H9 (cell line): ENCODE measurements around the gene DENND4A. TPM values are rescaled to one million over a fixed set of nuclear protein-coding genes. Genes with fewer than 3 reads are reported as not detected.

ENCODE experiments used
- DNase-seq: peaks from one replicate; pipeline ENCODE4 v3.0.0-alpha.2; 2017
- H2AFZ ChIP-seq: one replicate; pipeline ENCODE4 v1.6.1; 2013; ENCODE audit warnings: mild to moderate bottlenecking, low read length, control low read depth, moderate library complexity
- H2AK5ac ChIP-seq: 2 replicates; pipeline ENCODE4 v1.6.1; 2013; ENCODE audit warnings: low read length, control low read depth, mixed read lengths; ENCODE audit not compliant: insufficient read length
- H2BK120ac ChIP-seq: one replicate; pipeline ENCODE4 v1.6.1; 2013; ENCODE audit warnings: low read depth, mild to moderate bottlenecking, low read length, control low read depth, inconsistent platforms; ENCODE audit not compliant: poor library complexity, severe bottlenecking
- H2BK12ac ChIP-seq: 2 replicates; pipeline ENCODE4 v1.6.1; 2013; ENCODE audit warnings: low read length, control low read depth, mixed read lengths, low read depth; ENCODE audit not compliant: insufficient read length
- H2BK15ac ChIP-seq: 2 replicates; pipeline ENCODE4 v1.6.1; 2013; ENCODE audit warnings: low read depth, low read length, control low read depth
- H2BK20ac ChIP-seq: one replicate; pipeline ENCODE4 v1.6.1; 2013; ENCODE audit warnings: low read depth, mild to moderate bottlenecking, low read length, control low read depth, inconsistent platforms; ENCODE audit not compliant: poor library complexity, severe bottlenecking
- H2BK5ac ChIP-seq: 2 replicates; pipeline ENCODE4 v1.6.1; 2013; ENCODE audit warnings: low read length, control low read depth, mixed read lengths; ENCODE audit not compliant: insufficient read length
- H3K14ac ChIP-seq: 2 replicates; pipeline ENCODE4 v1.6.1; 2013; ENCODE audit warnings: low read length, control low read depth; ENCODE audit not compliant: insufficient read depth
- H3K18ac ChIP-seq: 2 replicates; pipeline ENCODE4 v1.6.1; 2013; ENCODE audit warnings: low read depth, mild to moderate bottlenecking, mixed read lengths, low read length, control low read depth; ENCODE audit not compliant: insufficient read length
- H3K23ac ChIP-seq: 2 replicates; pipeline ENCODE4 v1.6.1; 2013; ENCODE audit warnings: low read length, control low read depth, mixed read lengths, low read depth; ENCODE audit not compliant: insufficient read length
- H3K23me2 ChIP-seq: 2 replicates; pipeline ENCODE4 v1.6.1; 2013; ENCODE audit warnings: low read depth, mild to moderate bottlenecking, mixed read lengths, low read length, control low read depth; ENCODE audit not compliant: insufficient read length, poor library complexity, severe bottlenecking
- H3K27ac ChIP-seq: 2 replicates; pipeline ENCODE4 v1.5.1; 2013; ENCODE audit warnings: low read length, control low read depth, mixed read lengths, low read depth; ENCODE audit not compliant: insufficient read length
- H3K27me3 ChIP-seq: 2 replicates; pipeline ENCODE4 v1.6.1; 2013; ENCODE audit warnings: low read length, control low read depth, inconsistent platforms; ENCODE audit not compliant: insufficient read depth
- H3K4ac ChIP-seq: 2 replicates; pipeline ENCODE4 v1.6.1; 2013; ENCODE audit warnings: low read depth, mild to moderate bottlenecking, control low read depth, inconsistent platforms, low read length, moderate library complexity
- H3K4me1 ChIP-seq: 2 replicates; pipeline ENCODE4 v1.6.1; 2013; ENCODE audit warnings: low read length, control low read depth, inconsistent platforms; ENCODE audit not compliant: insufficient read depth
- H3K4me2 ChIP-seq: 2 replicates; pipeline ENCODE4 v1.6.1; 2013; ENCODE audit warnings: low read length, control low read depth, mixed read lengths; ENCODE audit not compliant: insufficient read length, insufficient read depth
- H3K56ac ChIP-seq: 2 replicates; pipeline ENCODE4 v1.6.1; 2013; ENCODE audit warnings: low read depth, mild to moderate bottlenecking, mixed read lengths, low read length, control low read depth; ENCODE audit not compliant: insufficient read length
- H3K79me1 ChIP-seq: 2 replicates; pipeline ENCODE4 v1.6.1; 2013; ENCODE audit warnings: low read depth, mild to moderate bottlenecking, moderate library complexity, low read length, control low read depth, inconsistent platforms; ENCODE audit not compliant: insufficient read depth, poor library complexity, severe bottlenecking
- H3K79me2 ChIP-seq: 2 replicates; pipeline ENCODE4 v1.6.1; 2013; ENCODE audit warnings: low read length, control low read depth, inconsistent platforms; ENCODE audit not compliant: insufficient read depth
- H3K9ac ChIP-seq: 2 replicates; pipeline ENCODE4 v1.6.1; 2013; ENCODE audit warnings: low read length, control low read depth, mixed read lengths; ENCODE audit not compliant: insufficient read length; ENCODE audit errors: extremely low read depth
- H3K9me3 ChIP-seq: one replicate; pipeline ENCODE4 v1.6.1; 2013; ENCODE audit warnings: low read depth, low read length, inconsistent platforms; ENCODE audit not compliant: control insufficient read depth
- H3T11ph ChIP-seq: one replicate; pipeline ENCODE4 v1.6.1; 2013; ENCODE audit warnings: mild to moderate bottlenecking, low read length, control low read depth, inconsistent platforms
- H4K20me1 ChIP-seq: one replicate; pipeline ENCODE4 v1.6.1; 2013; ENCODE audit not compliant: control insufficient read depth, insufficient read length, insufficient read depth
- H4K5ac ChIP-seq: 2 replicates; pipeline ENCODE4 v1.6.1; 2013; ENCODE audit warnings: low read depth, mild to moderate bottlenecking, mixed read lengths, low read length, control low read depth; ENCODE audit not compliant: insufficient read length
- H4K8ac ChIP-seq: replicated peaks from 2 replicates; pipeline ENCODE4 v1.6.1; 2013; ENCODE audit warnings: low read length, control low read depth, mixed read lengths, low read depth; ENCODE audit not compliant: insufficient read length
- H4K91ac ChIP-seq: 2 replicates; pipeline ENCODE4 v1.6.1; 2013; ENCODE audit warnings: low read depth, mild to moderate bottlenecking, moderate library complexity, mixed read lengths, low read length, control low read depth; ENCODE audit not compliant: insufficient read length
- H3K27ac Mint-ChIP-seq, 3 experiments: 2 replicates in 2 of 3; 3 replicates in 1 of 3; pipeline ENCODE4 v1.8.0; 2020 to 2021; ENCODE audit warnings: mixed read lengths in 3 of 3, mild to moderate bottlenecking in 1 of 3, moderate library complexity in 1 of 3
- H3K27me3 Mint-ChIP-seq: 2 replicates; pipeline ENCODE4 v1.8.0; 2021; ENCODE audit warnings: low read depth, mild to moderate bottlenecking, moderate library complexity, mixed read lengths
- H3K36me3 Mint-ChIP-seq, 3 experiments: 2 replicates in 2 of 3; 3 replicates in 1 of 3; pipeline ENCODE4 v1.8.0; 2020 to 2021; ENCODE audit warnings: low read depth in 3 of 3, mixed read lengths in 3 of 3; ENCODE audit not compliant: insufficient read depth in 1 of 3
- H3K4me1 Mint-ChIP-seq, 2 experiments: 2 replicates each; pipeline ENCODE4 v1.8.0; 2020; ENCODE audit warnings: mixed read lengths in 2 of 2
- H3K4me3 Mint-ChIP-seq, 2 experiments: 2 replicates in 1 of 2; 3 replicates in 1 of 2; pipeline ENCODE4 v1.8.0; 2020 to 2021; ENCODE audit warnings: mild to moderate bottlenecking in 2 of 2, mixed read lengths in 2 of 2, moderate library complexity in 1 of 2
- H3K9me3 Mint-ChIP-seq, 2 experiments: 2 replicates in 1 of 2; 3 replicates in 1 of 2; pipeline ENCODE4 v1.8.0; 2020; ENCODE audit warnings: mild to moderate bottlenecking in 2 of 2, mixed read lengths in 2 of 2, moderate library complexity in 1 of 2
- WGBS: extraction: QIAGEN DNeasy Blood & Tissue Kit; methylation state at CpG from one replicate; pipeline ENCODE4 v1.1.7; 2013; ENCODE audit warnings: missing lambda C conversion rate, low lambda C conversion rate, mixed read lengths; ENCODE audit not compliant: insufficient read length; ENCODE audit errors: extremely low coverage; 5-methylcytosine and 5-hydroxymethylcytosine counted together
- total RNA-seq: library from RNA; stranded (reverse); gene quantifications from 2 replicates; pipeline ENCODE4 v1.2.1, GENCODE V29; 2021
- TF ChIP-seq, protein P1 (sequence below): fragments of 200-600 bp; sonication (generic); conservative IDR thresholded peaks from 3 replicates; pipeline ENCODE4 v1.8.0; 2021; ENCODE audit warnings: antibody characterized with exemption, mild to moderate bottlenecking

DENND4A gene
- total RNA-seq, 1 experiment from 2014 or later: 4.7 TPM

DNA sequence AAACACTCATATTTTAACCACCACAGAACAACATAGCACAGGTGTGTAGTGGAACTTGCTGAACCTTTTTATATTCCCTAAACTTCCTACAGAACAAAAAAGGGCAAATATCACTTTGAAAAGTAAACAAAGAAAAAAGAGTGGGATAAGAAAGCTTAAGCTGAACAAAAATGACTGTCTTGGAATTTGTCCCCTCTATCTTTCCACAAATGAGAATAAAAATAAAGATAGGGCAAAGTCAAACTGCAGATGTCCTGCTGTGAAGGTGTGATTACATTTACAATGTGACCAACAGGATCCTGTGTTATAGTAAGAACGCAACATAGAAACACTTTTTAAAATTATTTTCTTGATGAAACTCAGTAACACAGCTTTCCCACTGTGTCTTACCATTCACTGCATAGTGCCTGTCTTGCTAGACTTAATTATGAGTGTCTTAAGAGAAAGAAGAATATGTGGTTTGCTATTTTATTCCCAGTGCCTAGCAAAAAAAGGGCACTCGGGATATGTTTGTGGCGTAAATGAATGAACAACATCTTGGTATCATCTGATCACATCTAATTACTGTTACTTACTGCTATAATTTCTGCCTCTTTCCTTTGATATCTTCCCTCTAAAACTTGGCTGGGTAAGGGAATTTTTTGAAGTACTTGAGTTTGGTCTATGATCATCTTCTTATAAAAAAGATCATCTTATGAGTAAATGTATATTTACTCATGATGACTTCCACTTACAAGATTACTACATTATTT lies 67.5 kb downstream of the DENND4A start:
- Mint-ChIP-seq H3K4me1 (no peaks in the 10 kb centered on the region), H3K27ac (no peak overlapping the region), H3K27me3 (no peaks in the 10 kb centered on the region), H3K4me3 (no peak overlapping the region), H3K9me3 (no peaks in the 10 kb centered on the region), H3K36me3 (no peaks in the 10 kb centered on the region; a peak in 1 of 7 replicates)
- Histone ChIP-seq H2AK5ac (no peak overlapping the region), H4K5ac (no peak overlapping the region), H3T11ph (no peak overlapping the region), H3K23ac (no peak overlapping the region), H3K56ac (no peak overlapping the region), H2BK15ac (no peak overlapping the region), H3K79me2 (no peaks in the 10 kb centered on the region), H4K8ac (no peak overlapping the region), H3K14ac (no peak overlapping the region), H2BK12ac (no peak overlapping the region), H2BK120ac (no peak overlapping the region), H3K27me3 (no peaks in the 10 kb centered on the region), H3K4me2 (no peak overlapping the region), H3K4me1 (no peaks in the 10 kb centered on the region), H3K79me1 (no peaks in the 10 kb centered on the region), H2AFZ (no peak overlapping the region), H4K91ac (no peak overlapping the region), H3K23me2 (no peaks in the 10 kb centered on the region), H3K27ac (no peak overlapping the region), H3K18ac (no peak overlapping the region), H3K4ac (no peak overlapping the region), H3K9me3 (no peaks in the 10 kb centered on the region), H3K9ac (no peak overlapping the region), H2BK20ac (no peak overlapping the region), H4K20me1 (no peaks in the 10 kb centered on the region), H2BK5ac (no peak overlapping the region)
- no CpG with 5 or more reads among the region's 3 CpGs for WGBS
- TF ChIP-seq, protein P1, sequence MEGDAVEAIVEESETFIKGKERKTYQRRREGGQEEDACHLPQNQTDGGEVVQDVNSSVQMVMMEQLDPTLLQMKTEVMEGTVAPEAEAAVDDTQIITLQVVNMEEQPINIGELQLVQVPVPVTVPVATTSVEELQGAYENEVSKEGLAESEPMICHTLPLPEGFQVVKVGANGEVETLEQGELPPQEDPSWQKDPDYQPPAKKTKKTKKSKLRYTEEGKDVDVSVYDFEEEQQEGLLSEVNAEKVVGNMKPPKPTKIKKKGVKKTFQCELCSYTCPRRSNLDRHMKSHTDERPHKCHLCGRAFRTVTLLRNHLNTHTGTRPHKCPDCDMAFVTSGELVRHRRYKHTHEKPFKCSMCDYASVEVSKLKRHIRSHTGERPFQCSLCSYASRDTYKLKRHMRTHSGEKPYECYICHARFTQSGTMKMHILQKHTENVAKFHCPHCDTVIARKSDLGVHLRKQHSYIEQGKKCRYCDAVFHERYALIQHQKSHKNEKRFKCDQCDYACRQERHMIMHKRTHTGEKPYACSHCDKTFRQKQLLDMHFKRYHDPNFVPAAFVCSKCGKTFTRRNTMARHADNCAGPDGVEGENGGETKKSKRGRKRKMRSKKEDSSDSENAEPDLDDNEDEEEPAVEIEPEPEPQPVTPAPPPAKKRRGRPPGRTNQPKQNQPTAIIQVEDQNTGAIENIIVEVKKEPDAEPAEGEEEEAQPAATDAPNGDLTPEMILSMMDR: no peak
- DNase-seq: no peak
